DMS79 treated with DMSO at 0.1 percent for 48 hours (cell line): Measurements from ENCODE around the gene NCAM1.
A peak's percentile ranks its signal among the peaks of the same experiment; 100 is the strongest.
"Not testable (repeated sequence)": the region's sequence is repeated elsewhere in the genome, so short reads cannot be mapped to it uniquely, and the experiment has no call there.

Experiments
- DNase-seq: peaks from one replicate; lab custom pipeline; 2025; lab: John Stamatoyannopoulos, UW

Gene NCAM1

GRCh38 chr11:113278925-113279324 is 317.7 kb downstream of the NCAM1 start:
- DNase-seq: no peak

GRCh38 chr11:113279591-113279990 is 318.4 kb downstream of the NCAM1 start:
- no peak for DNase-seq

- DNase-seq: no peak
These were observed 320.0 kb downstream of the NCAM1 start for GRCh38 chr11:113281052-113281725.

- no peak for DNase-seq
These were observed 321.7 kb downstream of the NCAM1 start for GRCh38 chr11:113282898-113283437.

- no peak for DNase-seq
These were observed 322.7 kb downstream of the NCAM1 start for GRCh38 chr11:113283881-113284280.

- DNase-seq: no peak
These were observed 324.8 kb downstream of the NCAM1 start for GRCh38 chr11:113286009-113286408.

- DNase-seq: peak; percentile 21
These were observed 325.6 kb downstream of the NCAM1 start for GRCh38 chr11:113286509-113287497.

- no peak for DNase-seq
These were observed 326.6 kb downstream of the NCAM1 start for GRCh38 chr11:113287801-113288200.

- no peak for DNase-seq
These were observed 327.2 kb downstream of the NCAM1 start for GRCh38 chr11:113288286-113288863.

GRCh38 chr11:113289431-113290187 is 328.4 kb downstream of the NCAM1 start:
- DNase-seq: peak; percentile 48

- no peak for DNase-seq
These were observed 332.7 kb downstream of the NCAM1 start for GRCh38 chr11:113293936-113294335.

- DNase-seq: no peak
These were observed 334.8 kb downstream of the NCAM1 start for GRCh38 chr11:113295993-113296392.

GRCh38 chr11:113296447-113297205 is 335.4 kb downstream of the NCAM1 start:
- DNase-seq: no peak

GRCh38 chr11:113298496-113298895 is 337.3 kb downstream of the NCAM1 start:
- not testable (repeated sequence) for DNase-seq

- no peak for DNase-seq
These were observed 343.7 kb downstream of the NCAM1 start for GRCh38 chr11:113304916-113305315.

- DNase-seq: peak; percentile 55
These were observed 344.5 kb downstream of the NCAM1 start for GRCh38 chr11:113305440-113306336.

- DNase-seq: no peak
These were observed 347.4 kb downstream of the NCAM1 start for GRCh38 chr11:113308601-113309000.

GRCh38 chr11:113311536-113311935 is 350.3 kb downstream of the NCAM1 start:
- no peak for DNase-seq

- no peak for DNase-seq
These were observed 352.4 kb downstream of the NCAM1 start for GRCh38 chr11:113313601-113314000.

- DNase-seq: no peak
These were observed 352.8 kb downstream of the NCAM1 start for GRCh38 chr11:113314065-113314388.
